OCI-LY7 (cell line): Measurements from ENCODE around the gene CD44. TPM values are rescaled to one million over a fixed set of nuclear protein-coding genes. Genes with fewer than 3 reads are reported as not detected.

ENCODE experiments used
- BruUV-seq: library from RNA; stranded (reverse); fragments of 400-500 nt; replicated peaks from 2 replicates; lab custom pipeline; 2021; lab: Mats Ljungman, UMichigan
- CTCF ChIA-PET: fragments of 300-600 bp; sonication (Branson Sonifier 250); formaldehyde crosslinking; loops from one replicate; lab custom pipeline; 2022; ENCODE audit warnings: antibody characterized with exemption; ENCODE audit not compliant: unreplicated experiment; lab: Charles Lee
- POLR2A ChIA-PET: fragments of 300-600 bp; sonication (Branson Sonifier 250); formaldehyde crosslinking; loops from one replicate; lab custom pipeline; 2022; ENCODE audit warnings: antibody characterized with exemption; lab: Charles Lee
- DNase-seq: peaks from one replicate; pipeline ENCODE4 v3.0.0-alpha.2; 2015; ENCODE audit warnings: low spot score
- H2AFZ ChIP-seq: fragments of 200-600 bp; sonication (generic), shearing (Covaris generic); 2 replicates; pipeline ENCODE4 v1.6.1; 2014; ENCODE audit warnings: mild to moderate bottlenecking, antibody characterized with exemption, low read length, moderate library complexity
- H3K27ac ChIP-seq: fragments of 200-600 bp; sonication (generic); 2 replicates; pipeline ENCODE4 v1.5.1; 2014; ENCODE audit warnings: mixed run types, low read depth, mild to moderate bottlenecking, moderate library complexity, low read length, inconsistent platforms; ENCODE audit not compliant: poor library complexity, severe bottlenecking
- H3K36me3 ChIP-seq: fragments of 200-600 bp; sonication (generic); 2 replicates; pipeline ENCODE4 v1.6.1; 2014; ENCODE audit warnings: mild to moderate bottlenecking, antibody characterized with exemption, low read length, moderate library complexity, mixed read lengths; ENCODE audit not compliant: insufficient read depth
- H3K4me1 ChIP-seq: fragments of 200-600 bp; sonication (generic); 2 replicates; pipeline ENCODE4 v1.5.1; 2014; ENCODE audit warnings: mild to moderate bottlenecking, low read length; ENCODE audit not compliant: insufficient read depth, poor library complexity, severe bottlenecking
- H3K4me2 ChIP-seq: fragments of 200-600 bp; sonication (generic); 2 replicates; pipeline ENCODE4 v1.6.1; 2014; ENCODE audit warnings: mild to moderate bottlenecking, low read length
- H3K4me3 ChIP-seq: fragments of 200-600 bp; sonication (generic); 2 replicates; pipeline ENCODE4 v1.5.1; 2014; ENCODE audit warnings: mild to moderate bottlenecking, low read depth, low read length; ENCODE audit not compliant: poor library complexity, severe bottlenecking
- H3K79me2 ChIP-seq: fragments of 200-600 bp; sonication (generic); 2 replicates; pipeline ENCODE4 v1.6.1; 2016; ENCODE audit warnings: low read depth, mild to moderate bottlenecking, low read length, moderate library complexity, mixed read lengths; ENCODE audit not compliant: insufficient read depth
- H3K9me2 ChIP-seq: fragments of 200-600 bp; sonication (generic); 2 replicates; pipeline ENCODE4 v1.6.1; 2016; ENCODE audit warnings: mild to moderate bottlenecking, low read length, mixed read lengths; ENCODE audit not compliant: insufficient read depth
- H3K9me3 ChIP-seq: fragments of 200-600 bp; sonication (generic); 2 replicates; pipeline ENCODE4 v1.6.1; 2014; ENCODE audit warnings: mild to moderate bottlenecking, mixed run types, low read length, mixed read lengths
- H4K20me1 ChIP-seq: fragments of 200-600 bp; sonication (generic); 2 replicates; pipeline ENCODE4 v1.6.1; 2014; ENCODE audit warnings: mild to moderate bottlenecking, antibody characterized with exemption, low read length, moderate library complexity, mixed read lengths; ENCODE audit not compliant: insufficient read depth
- EZH2phosphoT487 ChIP-seq: fragments of 200-600 bp; sonication (generic); IDR thresholded peaks from 2 replicates; pipeline ENCODE4 v1.6.1; 2018; ENCODE audit warnings: low read depth, borderline replicate concordance, mild to moderate bottlenecking, mixed run types, antibody characterized with exemption, low read length, moderate library complexity, mixed read lengths
- intact Hi-C: fragments of 100-400 bp; cut with micrococcal nuclease; formaldehyde crosslinking; loops from one replicate; pipeline ENCODE4 v1.10.0; 2022; ENCODE audit not compliant: unreplicated experiment
- total RNA-seq, 2 experiments: library from RNA; depleted of rRNA in 1 of 2; stranded (reverse); fragments of >200 nt in 1 of 2; shearing (Covaris generic) in 1 of 2; gene quantifications; 2 replicates each; pipeline ENCODE4 v1.2.3, GENCODE V29; 2014 to 2022
- TF ChIP-seq, protein P1 (sequence below): fragments of 200-600 bp; sonication (generic); conservative IDR thresholded peaks from 2 replicates; pipeline ENCODE4 v1.5.1; 2014; ENCODE audit warnings: mild to moderate bottlenecking, antibody characterized with exemption, low read length, moderate library complexity, mixed read lengths

Gene CD44
- total RNA-seq, 2 experiments from 2014 or later = 0.55 TPM; not detected in 1

- Histone ChIP-seq H4K20me1 (no peaks in the 10 kb centered on the region), H3K9me3 (no peaks in the 10 kb centered on the region), H3K27ac (no peak overlapping the region), H3K4me1 (peaks cover 29% of the 10 kb centered on the region), H3K4me2 (no peak overlapping the region), H3K4me3 (no peak overlapping the region), H3K9me2 (no peaks in the 10 kb centered on the region), H3K79me2 (no peaks in the 10 kb centered on the region), H2AFZ (no peak overlapping the region), H3K36me3 (no peaks in the 10 kb centered on the region)
- POLR2A ChIA-PET = interaction anchor here (0.6 to 1.2 kb wide), 6 partner anchors 8 to 702 kb away, joined by 3 to 4 read pairs (median 3); no protein-coding TSS in a partner anchor
- intact Hi-C loops = no loop called here
- CTCF ChIA-PET = no interaction called here
- no peak for DNase-seq
- BruUV-seq = no TSS peak
- TF ChIP-seq, protein P1, sequence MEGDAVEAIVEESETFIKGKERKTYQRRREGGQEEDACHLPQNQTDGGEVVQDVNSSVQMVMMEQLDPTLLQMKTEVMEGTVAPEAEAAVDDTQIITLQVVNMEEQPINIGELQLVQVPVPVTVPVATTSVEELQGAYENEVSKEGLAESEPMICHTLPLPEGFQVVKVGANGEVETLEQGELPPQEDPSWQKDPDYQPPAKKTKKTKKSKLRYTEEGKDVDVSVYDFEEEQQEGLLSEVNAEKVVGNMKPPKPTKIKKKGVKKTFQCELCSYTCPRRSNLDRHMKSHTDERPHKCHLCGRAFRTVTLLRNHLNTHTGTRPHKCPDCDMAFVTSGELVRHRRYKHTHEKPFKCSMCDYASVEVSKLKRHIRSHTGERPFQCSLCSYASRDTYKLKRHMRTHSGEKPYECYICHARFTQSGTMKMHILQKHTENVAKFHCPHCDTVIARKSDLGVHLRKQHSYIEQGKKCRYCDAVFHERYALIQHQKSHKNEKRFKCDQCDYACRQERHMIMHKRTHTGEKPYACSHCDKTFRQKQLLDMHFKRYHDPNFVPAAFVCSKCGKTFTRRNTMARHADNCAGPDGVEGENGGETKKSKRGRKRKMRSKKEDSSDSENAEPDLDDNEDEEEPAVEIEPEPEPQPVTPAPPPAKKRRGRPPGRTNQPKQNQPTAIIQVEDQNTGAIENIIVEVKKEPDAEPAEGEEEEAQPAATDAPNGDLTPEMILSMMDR = no peak
- no peak for TF ChIP-seq EZH2phosphoT487
Observed at GRCh38 chr11:35170503-35170902, 31.5 kb downstream of the CD44 start.

GRCh38 chr11:35171226-35171625 is 32.3 kb downstream of the CD44 start:
- BruUV-seq = no TSS peak
- Histone ChIP-seq H3K9me2 (no peaks in the 10 kb centered on the region), H3K79me2 (no peaks in the 10 kb centered on the region), H4K20me1 (no peaks in the 10 kb centered on the region), H3K36me3 (no peaks in the 10 kb centered on the region), H3K4me3 (no peak overlapping the region), H3K4me2 (no peak overlapping the region), H3K9me3 (no peaks in the 10 kb centered on the region), H3K4me1 (peaks cover 22% of the 10 kb centered on the region), H2AFZ (no peak overlapping the region), H3K27ac (no peak overlapping the region)
- intact Hi-C loops = no loop called here
- DNase-seq = no peak
- POLR2A ChIA-PET = interaction anchor here (0.7 to 1.0 kb wide), 2 partner anchors 9 to 112 kb away, joined by 3 read pairs; no protein-coding TSS in a partner anchor
- CTCF ChIA-PET = no interaction called here
- TF ChIP-seq, protein P1 = no peak
- no peak for TF ChIP-seq EZH2phosphoT487

DNA sequence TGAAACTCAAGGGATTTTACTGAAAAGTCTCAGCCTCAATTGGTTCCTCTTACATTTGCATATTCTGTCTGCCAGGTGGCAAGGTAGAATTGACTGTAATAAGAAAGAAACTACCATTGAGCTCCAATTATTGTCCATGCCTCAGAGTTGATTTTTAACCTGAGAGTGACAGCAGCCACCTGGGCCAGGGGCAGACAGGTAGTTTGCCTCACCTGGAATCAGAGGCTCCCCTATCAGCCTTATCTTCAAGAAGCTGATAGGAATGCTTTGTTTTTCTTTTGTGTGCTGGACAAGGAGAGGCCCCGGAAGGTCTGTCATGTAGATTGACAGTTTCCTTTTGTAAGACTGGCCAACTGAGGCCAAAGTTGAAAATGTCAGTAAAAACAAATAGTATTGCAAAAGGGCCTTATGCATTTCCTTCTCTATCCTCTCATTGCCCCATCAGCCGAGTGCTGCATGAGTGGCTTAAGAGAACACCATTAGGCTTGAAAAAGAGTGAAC is 34.1 kb downstream of the CD44 start:
- DNase-seq = peak; percentile 30
- no peak overlapping the region for H3K27ac ChIP-seq
- H3K36me3 ChIP-seq = no peaks in the 10 kb centered on the region
- intact Hi-C loops = no loop called here
- no peaks in the 10 kb centered on the region for H3K9me3 ChIP-seq
- H3K4me2 ChIP-seq = peak overlapping the region; percentile 41
- H3K4me3 ChIP-seq = no peak overlapping the region
- ChIA-PET POLR2A (interaction anchor here (0.6 to 1.0 kb wide), 5 partner anchors 10 to 57 kb away, joined by 3 to 4 read pairs (median 3); no protein-coding TSS in a partner anchor), CTCF (no interaction called here)
- TF ChIP-seq, protein P1 = no peak
- no peak for TF ChIP-seq EZH2phosphoT487
- H3K79me2 ChIP-seq = no peaks in the 10 kb centered on the region
- peaks cover 14% of the 10 kb centered on the region for H3K4me1 ChIP-seq
- no peaks in the 10 kb centered on the region for H3K9me2 ChIP-seq
- H2AFZ ChIP-seq = peak overlapping the region; percentile 33; the same call in 1 of the 2 replicates
- no TSS peak for BruUV-seq
- no peaks in the 10 kb centered on the region for H4K20me1 ChIP-seq
